Measurements from ENCODE around the gene BMAL1. TPM values are rescaled to one million over a fixed set of nuclear protein-coding genes. Genes with fewer than 3 reads are reported as not detected.

Gene BMAL1
- total RNA-seq, 1 experiment from 2014 or later: 10.9 TPM

GRCh38 chr11:13236626-13237025 lies 41.0 kb upstream of the BMAL1 start:
- TF ChIP-seq EZH2 (IDR thresholded peaks at IDR 0.05; ENCODE audit: low read length, unreplicated experiment): no peak
- no peak for TF ChIP-seq CTCF (conservative IDR thresholded peaks at IDR 0.05; ENCODE audit: low read depth, low read length)
- TF ChIP-seq EZH2phosphoT487 (IDR thresholded peaks at IDR 0.05; ENCODE audit: borderline replicate concordance, low read length): no peak
- no peaks in the 10 kb centered on the region for H3K4me1 ChIP-seq (ENCODE audit: insufficient read depth, low read length)
- CTCF ChIA-PET: no interaction called here
- no peak overlapping the region for H3K4me3 ChIP-seq (ENCODE audit: low read length)
- no peak overlapping the region for H3K4me2 ChIP-seq (ENCODE audit: low read length)
- H3F3A ChIP-seq (ENCODE audit: low read length, unreplicated experiment): no peaks in the 10 kb centered on the region
- no peaks in the 10 kb centered on the region for H3K9me3 ChIP-seq (ENCODE audit: low read length)
- POLR2A ChIA-PET (ENCODE audit: unreplicated experiment): no interaction called here
- H3K27me3 ChIP-seq (ENCODE audit: low read length): no peaks in the 10 kb centered on the region
- DNase-seq (no peak), ATAC-seq (no peak)
- no peak overlapping the region for H3K27ac ChIP-seq (ENCODE audit: low read length)
- H3K79me2 ChIP-seq (ENCODE audit: low read length): no peaks in the 10 kb centered on the region
- no TSS peak for BruUV-seq (replicated peaks)
- no peaks in the 10 kb centered on the region for H3K9me2 ChIP-seq (replicated peaks; ENCODE audit: low read length)
- no peaks in the 10 kb centered on the region for H3K36me3 ChIP-seq (ENCODE audit: low read depth, low read length)
- H2AFZ ChIP-seq (ENCODE audit: low read length): no peak overlapping the region
- intact Hi-C loops (cut with micrococcal nuclease): no loop called here
- H4K20me1 ChIP-seq (ENCODE audit: low read length): no peaks in the 10 kb centered on the region
- no peak overlapping the region for H3K9ac ChIP-seq (ENCODE audit: low read length)

GRCh38 chr11:13237761-13238160 lies 39.8 kb upstream of the BMAL1 start:
- Histone ChIP-seq H3F3A (ENCODE audit: low read length, unreplicated experiment) (no peaks in the 10 kb centered on the region), H3K4me1 (ENCODE audit: insufficient read depth, low read length) (peaks cover 7% of the 10 kb centered on the region), H3K36me3 (ENCODE audit: low read depth, low read length) (no peaks in the 10 kb centered on the region), H3K27me3 (ENCODE audit: low read length) (no peaks in the 10 kb centered on the region), H4K20me1 (ENCODE audit: low read length) (no peaks in the 10 kb centered on the region), H2AFZ (ENCODE audit: low read length) (no peak overlapping the region), H3K9me3 (ENCODE audit: low read length) (no peaks in the 10 kb centered on the region), H3K4me2 (ENCODE audit: low read length) (no peak overlapping the region), H3K9ac (ENCODE audit: low read length) (no peak overlapping the region), H3K9me2 (replicated peaks; ENCODE audit: low read length) (no peaks in the 10 kb centered on the region), H3K4me3 (ENCODE audit: low read length) (no peak overlapping the region), H3K27ac (ENCODE audit: low read length) (no peak overlapping the region), H3K79me2 (ENCODE audit: low read length) (no peaks in the 10 kb centered on the region)
- TF ChIP-seq CTCF (conservative IDR thresholded peaks at IDR 0.05; ENCODE audit: low read depth, low read length): no peak
- no peak for TF ChIP-seq EZH2phosphoT487 (IDR thresholded peaks at IDR 0.05; ENCODE audit: borderline replicate concordance, low read length)
- no peak for TF ChIP-seq EZH2 (IDR thresholded peaks at IDR 0.05; ENCODE audit: low read length, unreplicated experiment)
- DNase-seq: no peak
- CTCF ChIA-PET: no interaction called here
- POLR2A ChIA-PET (ENCODE audit: unreplicated experiment): no interaction called here
- no TSS peak for BruUV-seq (replicated peaks)
- ATAC-seq: no peak
- intact Hi-C loops (cut with micrococcal nuclease): no loop called here

GRCh38 chr11:13238879-13239514 lies 38.6 kb upstream of the BMAL1 start:
- Histone ChIP-seq H3F3A (ENCODE audit: low read length, unreplicated experiment) (no peaks in the 10 kb centered on the region), H4K20me1 (ENCODE audit: low read length) (no peaks in the 10 kb centered on the region), H3K4me1 (ENCODE audit: insufficient read depth, low read length) (peaks cover 12% of the 10 kb centered on the region), H2AFZ (ENCODE audit: low read length) (0 out of 2 replicates have a peak overlapping the region, but pooled peaks have one; percentile 13), H3K79me2 (ENCODE audit: low read length) (no peaks in the 10 kb centered on the region), H3K9me3 (ENCODE audit: low read length) (no peaks in the 10 kb centered on the region), H3K4me3 (ENCODE audit: low read length) (no peak overlapping the region), H3K4me2 (ENCODE audit: low read length) (no peak overlapping the region), H3K9ac (ENCODE audit: low read length) (no peak overlapping the region), H3K27me3 (ENCODE audit: low read length) (no peaks in the 10 kb centered on the region), H3K27ac (ENCODE audit: low read length) (no peak overlapping the region), H3K9me2 (replicated peaks; ENCODE audit: low read length) (no peaks in the 10 kb centered on the region), H3K36me3 (ENCODE audit: low read depth, low read length) (no peaks in the 10 kb centered on the region)
- DNase-seq (peak; percentile 70), ATAC-seq (peak; percentile 78)
- intact Hi-C loops (cut with micrococcal nuclease): loop anchor here (1.0 kb wide), 1 partner anchor 29 kb away; no protein-coding TSS in a partner anchor
- BruUV-seq (replicated peaks): no TSS peak
- CTCF ChIA-PET: interaction anchor here (0.5 to 0.6 kb wide), 2 partner anchors 8 to 11 kb away, joined by 3 read pairs; no protein-coding TSS in a partner anchor
- TF ChIP-seq EZH2 (IDR thresholded peaks at IDR 0.05; ENCODE audit: low read length, unreplicated experiment) (no peak), CTCF (conservative IDR thresholded peaks at IDR 0.05; ENCODE audit: low read depth, low read length) (peak; percentile 94), EZH2phosphoT487 (IDR thresholded peaks at IDR 0.05; ENCODE audit: borderline replicate concordance, low read length) (no peak)
- POLR2A ChIA-PET (ENCODE audit: unreplicated experiment): no interaction called here
